ENCODE results near the gene NOTUM.

- TF ChIP-seq MAX (IDR thresholded peaks at IDR 0.05; ENCODE audit: low read depth, low read length) (no peak), POLR2AphosphoS5 (IDR thresholded peaks at IDR 0.05; ENCODE audit: low read length) (no peak), POLR2A (IDR thresholded peaks at IDR 0.05; ENCODE audit: low read depth, low read length) (no peak), EED (IDR thresholded peaks at IDR 0.05; ENCODE audit: low read depth) (no peak), CREM (IDR thresholded peaks at IDR 0.05; ENCODE audit: low read depth) (no peak), ESRRA (IDR thresholded peaks at IDR 0.05; ENCODE audit: low read length) (no peak), TAF1 (IDR thresholded peaks at IDR 0.05; ENCODE audit: borderline replicate concordance, low read depth, low read length) (no peak), DPF2 (IDR thresholded peaks at IDR 0.05) (no peak), BCL3 (IDR thresholded peaks at IDR 0.05; ENCODE audit: borderline replicate concordance, insufficient read depth, low read depth, low read length, poor library complexity, severe bottlenecking) (no peak), SUZ12 (IDR thresholded peaks at IDR 0.05; ENCODE audit: unreplicated experiment) (no peak), ZNF687 (IDR thresholded peaks at IDR 0.05) (no peak), SREBF1 (IDR thresholded peaks at IDR 0.05; ENCODE audit: low read length) (no peak), CTCF (IDR thresholded peaks at IDR 0.05 in 2 of 3, conservative IDR thresholded peaks at IDR 0.05 in 1 of 3; ENCODE audit: control insufficient read depth in 2 of 3, extremely low read depth in 1 of 3, insufficient read depth in 1 of 3, low read depth in 3 of 3, low read length in 3 of 3) (no peak), EZH2 (IDR thresholded peaks at IDR 0.05; ENCODE audit: borderline replicate concordance, control insufficient read depth, low read depth, low read length) (no peak)
These were observed 31.5 kb downstream of the NOTUM start for GRCh38 chr17:81929253-81930141.
